Measurements from ENCODE around the gene CBLB.

DNA sequence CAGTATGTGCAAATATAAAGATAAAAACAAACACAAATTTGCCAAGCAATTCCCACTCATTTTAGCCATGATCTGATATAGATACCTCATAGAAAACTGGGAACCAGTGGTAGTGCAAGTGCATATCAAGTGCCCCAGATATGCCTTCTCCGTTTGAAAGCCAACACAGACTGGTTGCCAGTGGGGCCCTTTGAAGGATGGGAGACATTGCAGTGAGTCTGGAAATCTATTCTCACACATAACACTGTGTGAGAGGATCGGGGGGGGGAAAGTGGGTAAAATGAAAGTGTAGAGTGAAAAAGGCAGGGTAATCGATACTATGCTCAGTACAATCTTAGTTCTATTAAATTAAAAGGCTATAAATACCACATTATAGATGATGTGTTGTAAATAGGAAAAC is 83.0 kb downstream of the CBLB start:
- TF ChIP-seq, protein P1, sequence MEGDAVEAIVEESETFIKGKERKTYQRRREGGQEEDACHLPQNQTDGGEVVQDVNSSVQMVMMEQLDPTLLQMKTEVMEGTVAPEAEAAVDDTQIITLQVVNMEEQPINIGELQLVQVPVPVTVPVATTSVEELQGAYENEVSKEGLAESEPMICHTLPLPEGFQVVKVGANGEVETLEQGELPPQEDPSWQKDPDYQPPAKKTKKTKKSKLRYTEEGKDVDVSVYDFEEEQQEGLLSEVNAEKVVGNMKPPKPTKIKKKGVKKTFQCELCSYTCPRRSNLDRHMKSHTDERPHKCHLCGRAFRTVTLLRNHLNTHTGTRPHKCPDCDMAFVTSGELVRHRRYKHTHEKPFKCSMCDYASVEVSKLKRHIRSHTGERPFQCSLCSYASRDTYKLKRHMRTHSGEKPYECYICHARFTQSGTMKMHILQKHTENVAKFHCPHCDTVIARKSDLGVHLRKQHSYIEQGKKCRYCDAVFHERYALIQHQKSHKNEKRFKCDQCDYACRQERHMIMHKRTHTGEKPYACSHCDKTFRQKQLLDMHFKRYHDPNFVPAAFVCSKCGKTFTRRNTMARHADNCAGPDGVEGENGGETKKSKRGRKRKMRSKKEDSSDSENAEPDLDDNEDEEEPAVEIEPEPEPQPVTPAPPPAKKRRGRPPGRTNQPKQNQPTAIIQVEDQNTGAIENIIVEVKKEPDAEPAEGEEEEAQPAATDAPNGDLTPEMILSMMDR (IDR thresholded peaks at IDR 0.05): no peak
- TF ChIP-seq POLR2A (IDR thresholded peaks at IDR 0.05): no peak
